SK-N-SH treated with all-trans-retinoic acid at 6 μM for 48 hours (cell line): ENCODE measurements around the gene STAMBP.

Source experiments
- ARNTL ChIP-seq: fragments of 450-650 bp; formaldehyde crosslinking; IDR thresholded peaks from 2 replicates; pipeline ENCODE4 v1.5.0; 2020; ENCODE audit warnings: low read depth, mild to moderate bottlenecking, moderate library complexity, borderline replicate concordance
- BACH2 ChIP-seq: fragments of 250-450 bp; sonication (Bioruptor Pico); IDR thresholded peaks from 2 replicates; pipeline ENCODE4 v1.9.0; 2021; ENCODE audit warnings: mild to moderate bottlenecking, borderline replicate concordance
- CSDC2 ChIP-seq: fragments of 250-450 bp; sonication (Bioruptor Pico); IDR thresholded peaks from 2 replicates; pipeline ENCODE4 v1.5.0; 2020; ENCODE audit warnings: mild to moderate bottlenecking, moderate library complexity
- PATZ1 ChIP-seq: fragments of 250-450 bp; sonication (Bioruptor Pico); IDR thresholded peaks from 2 replicates; pipeline ENCODE4 v1.8.0; 2020; ENCODE audit warnings: mild to moderate bottlenecking, moderate library complexity, borderline replicate concordance
- POU6F1 ChIP-seq: fragments of 250-450 bp; sonication (Bioruptor Pico); IDR thresholded peaks from 2 replicates; pipeline ENCODE4 v1.8.0; 2021; ENCODE audit warnings: low read depth, mild to moderate bottlenecking, moderate library complexity, borderline replicate concordance
- PPARA ChIP-seq: fragments of 250-450 bp; sonication (Bioruptor Pico); IDR thresholded peaks from 2 replicates; pipeline ENCODE4 v1.5.0; 2020; ENCODE audit warnings: mild to moderate bottlenecking, borderline replicate concordance
- TCF4 ChIP-seq: fragments of 250-450 bp; sonication (Bioruptor Pico); IDR thresholded peaks from 2 replicates; pipeline ENCODE4 v1.8.0; 2021; ENCODE audit warnings: mild to moderate bottlenecking, moderate library complexity, borderline replicate concordance
- TSHZ2 ChIP-seq: fragments of 250-450 bp; sonication (Bioruptor Pico); IDR thresholded peaks from 2 replicates; pipeline ENCODE4 v1.5.0; 2020; ENCODE audit warnings: mild to moderate bottlenecking, moderate library complexity
- ZFP3 ChIP-seq: fragments of 250-450 bp; sonication (Bioruptor Pico); IDR thresholded peaks from 2 replicates; pipeline ENCODE4 v1.5.0; 2020; ENCODE audit warnings: mild to moderate bottlenecking, moderate library complexity
- ZFP30 ChIP-seq: fragments of 450-650 bp; formaldehyde crosslinking; IDR thresholded peaks from 2 replicates; pipeline ENCODE4 v1.5.0; 2022; ENCODE audit warnings: mild to moderate bottlenecking, moderate library complexity
- ZNF70 ChIP-seq: fragments of 450-650 bp; formaldehyde crosslinking; IDR thresholded peaks from 2 replicates; pipeline ENCODE4 v1.5.0; 2020; ENCODE audit warnings: mild to moderate bottlenecking, moderate library complexity
- TF ChIP-seq, protein P1 (sequence below): fragments of 250-450 bp; sonication (Bioruptor Pico); IDR thresholded peaks from 2 replicates; pipeline ENCODE4 v1.5.1; 2021; ENCODE audit warnings: mild to moderate bottlenecking, moderate library complexity
- TF ChIP-seq, protein P2 (sequence below): fragments of 250-450 bp; sonication (Bioruptor Pico); IDR thresholded peaks from 2 replicates; pipeline ENCODE4 v1.5.1; 2020; ENCODE audit warnings: low read depth, mild to moderate bottlenecking, moderate library complexity

GRCh38 chr2:73901143-73901542 lies 72.4 kb downstream of the STAMBP start:
- TF ChIP-seq ZFP3 (CRISPR knock-in tag) (no peak), TSHZ2 (CRISPR knock-in tag) (no peak), POU6F1 (CRISPR knock-in tag) (no peak), PPARA (CRISPR knock-in tag) (no peak), PATZ1 (CRISPR knock-in tag) (no peak), TCF4 (CRISPR knock-in tag) (no peak), ARNTL (CRISPR knock-in tag) (no peak), CSDC2 (no peak), ZFP30 (CRISPR knock-in tag) (no peak), ZNF70 (CRISPR knock-in tag) (no peak), BACH2 (CRISPR knock-in tag) (no peak)
- TF ChIP-seq, protein P1, sequence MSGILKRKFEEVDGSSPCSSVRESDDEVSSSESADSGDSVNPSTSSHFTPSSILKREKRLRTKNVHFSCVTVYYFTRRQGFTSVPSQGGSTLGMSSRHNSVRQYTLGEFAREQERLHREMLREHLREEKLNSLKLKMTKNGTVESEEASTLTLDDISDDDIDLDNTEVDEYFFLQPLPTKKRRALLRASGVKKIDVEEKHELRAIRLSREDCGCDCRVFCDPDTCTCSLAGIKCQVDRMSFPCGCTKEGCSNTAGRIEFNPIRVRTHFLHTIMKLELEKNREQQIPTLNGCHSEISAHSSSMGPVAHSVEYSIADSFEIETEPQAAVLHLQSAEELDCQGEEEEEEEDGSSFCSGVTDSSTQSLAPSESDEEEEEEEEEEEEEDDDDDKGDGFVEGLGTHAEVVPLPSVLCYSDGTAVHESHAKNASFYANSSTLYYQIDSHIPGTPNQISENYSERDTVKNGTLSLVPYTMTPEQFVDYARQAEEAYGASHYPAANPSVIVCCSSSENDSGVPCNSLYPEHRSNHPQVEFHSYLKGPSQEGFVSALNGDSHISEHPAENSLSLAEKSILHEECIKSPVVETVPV (CRISPR knock-in tag) = no peak
- TF ChIP-seq, protein P2, sequence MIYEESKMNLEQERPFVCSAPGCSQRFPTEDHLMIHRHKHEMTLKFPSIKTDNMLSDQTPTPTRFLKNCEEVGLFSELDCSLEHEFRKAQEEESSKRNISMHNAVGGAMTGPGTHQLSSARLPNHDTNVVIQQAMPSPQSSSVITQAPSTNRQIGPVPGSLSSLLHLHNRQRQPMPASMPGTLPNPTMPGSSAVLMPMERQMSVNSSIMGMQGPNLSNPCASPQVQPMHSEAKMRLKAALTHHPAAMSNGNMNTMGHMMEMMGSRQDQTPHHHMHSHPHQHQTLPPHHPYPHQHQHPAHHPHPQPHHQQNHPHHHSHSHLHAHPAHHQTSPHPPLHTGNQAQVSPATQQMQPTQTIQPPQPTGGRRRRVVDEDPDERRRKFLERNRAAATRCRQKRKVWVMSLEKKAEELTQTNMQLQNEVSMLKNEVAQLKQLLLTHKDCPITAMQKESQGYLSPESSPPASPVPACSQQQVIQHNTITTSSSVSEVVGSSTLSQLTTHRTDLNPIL = no peak
